Amygdala (tissue), 56 donors: Measurements from ENCODE around the gene GSG1L.

Experiments
- DNase-seq, 56 donors: peaks; one replicate each; lab custom pipeline; 2025; lab: John Stamatoyannopoulos, UW

GSG1L gene

DNA sequence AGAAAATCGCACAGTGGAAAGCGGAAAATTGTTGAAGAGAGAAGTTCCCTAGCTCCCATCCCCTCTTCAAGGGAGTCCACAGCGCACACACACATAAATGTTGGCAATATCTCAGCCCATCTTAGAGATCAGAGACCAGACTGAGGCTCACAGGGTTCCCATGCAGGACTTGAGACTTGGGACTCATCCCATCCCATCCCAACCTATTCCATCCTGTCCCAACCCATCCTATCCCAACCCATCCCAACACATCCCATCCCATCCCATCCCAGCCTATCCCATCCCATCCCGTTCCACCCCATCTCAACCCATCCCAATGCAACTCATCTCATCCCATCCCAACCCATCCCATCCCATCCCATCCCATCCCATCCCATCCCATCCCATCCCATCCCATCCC is 29.6 kb downstream of the GSG1L start:
- DNase-seq = no peak

DNA sequence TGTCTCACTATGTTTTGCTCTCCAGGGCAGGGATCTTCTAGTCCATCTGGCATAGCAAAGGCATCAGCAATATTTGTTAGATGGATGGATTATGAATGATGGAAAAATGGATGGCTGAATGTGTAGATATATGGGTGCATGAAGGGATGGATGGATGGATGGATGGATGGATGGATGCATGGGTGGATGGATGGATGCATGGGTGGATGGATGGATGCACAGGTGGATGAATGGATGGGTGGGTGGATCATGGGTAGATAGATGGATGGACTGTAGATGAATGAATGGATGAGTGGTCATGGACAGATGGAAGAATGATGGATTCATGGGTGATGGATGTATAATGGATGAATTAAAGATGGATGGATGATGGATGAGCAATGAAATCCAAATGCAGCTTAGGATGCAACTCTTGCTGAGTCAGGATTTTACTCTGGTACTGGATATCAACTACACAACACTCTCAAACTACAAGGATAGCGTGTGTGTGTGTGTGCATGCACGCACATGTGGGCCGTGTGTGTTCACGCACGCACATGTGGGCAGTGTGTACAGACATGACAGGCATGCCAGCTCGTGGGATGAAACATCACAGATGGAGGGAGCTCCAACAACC is 34.0 kb downstream of the GSG1L start:
- no peak for DNase-seq

DNA sequence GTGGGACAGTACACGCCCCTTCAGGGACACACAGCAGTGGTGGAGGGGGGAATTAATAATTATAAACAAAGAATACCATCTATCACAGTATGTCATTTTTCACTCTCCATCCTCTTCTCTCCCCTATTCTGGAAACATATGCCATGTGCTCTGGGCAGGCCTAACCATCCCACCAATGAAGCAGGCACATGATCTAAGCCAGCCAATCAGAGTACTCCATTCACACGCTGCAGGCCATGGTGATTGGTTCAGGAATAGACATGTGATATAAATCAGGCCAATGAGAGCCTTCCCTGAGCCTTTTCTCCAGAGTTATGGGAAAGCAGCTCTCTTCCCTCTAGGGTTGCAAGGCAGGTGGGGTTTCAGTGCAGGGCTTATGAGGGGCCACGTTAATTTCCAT is 36.5 kb downstream of the GSG1L start:
- no peak for DNase-seq

DNA sequence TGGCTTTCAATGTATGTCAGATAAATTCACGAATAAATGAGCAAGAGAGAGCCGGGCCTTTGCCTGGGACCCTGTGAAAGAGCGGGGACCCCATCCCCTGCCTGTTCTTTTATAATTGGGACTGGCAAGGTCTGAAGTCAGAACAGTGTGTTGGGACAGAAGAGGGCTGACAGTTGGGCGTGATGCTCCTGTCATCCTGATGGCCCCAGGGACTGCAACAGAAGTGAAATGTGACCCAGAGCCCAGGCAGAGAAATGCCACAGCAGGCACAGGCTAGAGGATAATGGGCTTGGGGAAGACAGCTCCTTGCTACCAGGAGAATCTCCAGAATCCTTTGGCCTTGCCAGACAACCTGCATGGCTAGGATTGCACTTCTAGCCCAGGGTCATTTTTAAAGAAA is 37.9 kb downstream of the GSG1L start:
- DNase-seq = no peak

DNA sequence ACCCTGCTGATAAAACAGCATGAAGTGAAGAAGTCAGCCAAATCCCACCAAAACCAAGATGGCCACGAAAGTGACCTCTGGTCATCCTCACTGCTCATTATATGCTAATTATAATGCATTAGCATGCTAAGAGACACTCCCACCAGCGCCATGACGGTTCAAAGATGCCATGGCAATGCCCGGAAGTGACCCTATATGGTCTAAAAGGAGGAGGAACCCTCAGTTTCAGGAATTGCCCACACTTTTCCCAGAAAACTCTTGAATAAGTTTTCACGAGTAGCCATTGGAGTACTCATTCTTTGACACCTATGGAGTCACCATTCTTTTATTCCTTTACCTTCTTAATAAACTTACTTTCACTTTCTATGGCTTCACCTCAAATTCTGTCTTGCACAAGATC is 44.3 kb downstream of the GSG1L start:
- no peak for DNase-seq

DNA sequence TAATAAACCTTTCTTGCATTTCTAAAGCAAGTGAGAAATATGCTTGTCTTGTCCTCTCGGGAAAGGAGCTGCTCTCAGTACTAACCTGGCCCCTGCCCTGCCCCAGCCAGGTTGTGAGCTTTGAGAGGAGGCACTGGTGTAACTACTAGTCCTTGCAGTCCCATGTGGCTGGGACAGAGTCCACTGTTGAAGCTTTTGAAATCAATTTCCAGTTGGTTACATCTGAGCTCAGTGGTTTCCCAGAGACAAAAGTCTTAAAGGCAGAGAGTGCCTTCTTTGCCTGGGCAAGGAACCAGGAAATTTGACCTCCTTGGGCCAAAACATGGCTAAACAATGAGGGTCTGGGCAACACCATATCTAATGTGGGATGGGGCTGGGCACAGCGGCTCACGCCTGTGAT is 48.7 kb downstream of the GSG1L start:
- DNase-seq = no peak

DNA sequence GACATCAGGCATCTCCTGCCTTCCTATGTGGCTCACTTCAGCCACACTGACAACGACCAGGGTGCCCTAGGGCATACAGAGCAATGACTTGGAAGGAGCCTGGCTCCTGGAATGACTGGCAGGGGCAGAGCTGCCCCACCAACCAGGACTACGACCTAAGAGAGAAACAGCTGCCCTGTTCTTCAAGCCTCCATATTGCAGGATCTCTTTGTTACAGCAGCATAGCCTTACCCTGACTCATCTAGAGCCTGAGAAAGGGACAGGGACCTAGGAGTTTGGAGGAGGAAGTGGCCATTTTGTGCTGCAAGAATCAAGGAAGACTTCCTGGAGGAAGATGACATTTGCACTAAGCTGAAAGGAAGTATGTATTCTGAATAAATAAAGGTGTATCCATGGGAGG is 49.6 kb downstream of the GSG1L start:
- DNase-seq = no peak

DNA sequence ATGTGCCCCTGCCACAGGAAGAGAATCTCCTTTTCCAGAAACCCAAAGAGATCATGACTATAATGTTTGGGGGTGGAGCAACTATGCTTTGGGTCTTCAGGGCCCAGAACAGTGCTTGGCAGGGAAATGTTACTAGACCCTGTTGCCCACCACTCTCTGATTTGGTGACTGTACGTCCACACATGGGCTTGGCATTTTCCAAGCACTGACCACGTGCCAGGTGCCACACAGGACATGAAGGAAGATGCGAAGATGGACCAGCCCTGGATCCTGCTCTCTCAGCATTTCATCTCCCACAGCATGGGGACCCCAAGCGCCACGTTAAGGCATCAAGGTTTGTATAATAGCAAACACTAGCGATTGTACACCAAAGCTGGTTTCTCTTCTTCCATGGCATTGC is 50.1 kb downstream of the GSG1L start:
- no peak for DNase-seq

DNA sequence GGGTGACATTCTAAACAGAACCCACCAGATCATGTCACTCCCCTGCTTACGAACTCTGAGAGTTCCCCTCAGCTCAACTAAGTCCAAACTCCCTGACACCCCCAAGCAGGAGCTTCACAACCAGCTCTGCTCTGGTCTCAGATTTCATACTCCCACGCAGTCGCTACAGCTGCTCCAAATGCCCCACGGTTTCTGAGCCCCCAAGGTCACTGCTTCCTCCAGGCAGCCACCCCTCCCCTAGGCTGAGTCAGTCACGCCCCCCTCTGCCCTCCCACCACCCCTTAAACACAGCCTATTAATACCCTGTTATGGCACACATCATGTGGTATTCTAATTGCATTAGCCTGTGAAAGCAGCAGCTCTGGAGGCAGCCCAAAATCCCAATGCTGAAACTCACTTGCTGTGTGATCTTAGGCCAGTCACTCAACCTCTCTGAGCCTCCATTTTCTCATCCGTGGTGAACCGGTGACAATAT is 51.5 kb downstream of the GSG1L start:
- peak in 2 of 56 donors; percentile 8 to 21 for DNase-seq

DNA sequence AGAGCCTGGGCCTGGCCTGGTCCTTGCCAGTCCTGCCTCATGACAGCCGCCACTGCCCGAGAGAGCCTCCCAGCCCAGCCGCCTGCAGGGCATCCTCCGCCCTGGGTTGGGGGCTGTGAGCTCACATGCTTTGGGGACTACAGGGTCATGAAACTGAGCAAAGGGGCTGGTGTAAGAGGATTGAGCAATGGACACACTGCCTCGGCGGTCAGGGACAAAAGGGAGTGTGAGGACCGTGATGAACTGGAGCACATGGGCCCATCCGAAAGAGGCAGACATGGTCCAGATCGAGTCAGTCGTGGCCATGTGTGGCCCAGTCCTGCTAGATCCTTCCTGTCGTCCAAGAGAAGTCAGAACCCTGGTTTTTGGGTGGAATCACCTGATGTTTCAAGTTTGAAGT is 52.3 kb downstream of the GSG1L start:
- DNase-seq = no peak

DNA sequence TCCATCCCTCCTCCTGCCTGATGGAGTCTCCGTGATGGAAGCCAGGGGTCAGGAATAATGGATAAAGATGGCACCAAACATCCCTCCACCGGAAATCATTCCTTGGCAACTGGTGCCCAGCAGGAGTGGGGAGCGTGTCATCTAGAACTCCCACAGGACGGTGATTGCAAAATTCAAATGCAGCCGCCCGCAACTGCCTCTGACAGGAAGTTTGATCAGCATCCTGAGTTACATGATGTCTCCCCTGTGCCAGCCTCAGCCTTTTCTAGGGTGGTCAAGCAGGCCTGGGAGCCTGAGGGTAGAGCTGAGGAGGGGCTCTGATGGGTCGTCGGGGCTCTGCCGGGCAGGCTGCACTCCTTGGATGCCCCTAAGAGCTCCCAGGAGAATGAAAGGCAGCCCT is 52.8 kb downstream of the GSG1L start:
- DNase-seq = no peak

DNA sequence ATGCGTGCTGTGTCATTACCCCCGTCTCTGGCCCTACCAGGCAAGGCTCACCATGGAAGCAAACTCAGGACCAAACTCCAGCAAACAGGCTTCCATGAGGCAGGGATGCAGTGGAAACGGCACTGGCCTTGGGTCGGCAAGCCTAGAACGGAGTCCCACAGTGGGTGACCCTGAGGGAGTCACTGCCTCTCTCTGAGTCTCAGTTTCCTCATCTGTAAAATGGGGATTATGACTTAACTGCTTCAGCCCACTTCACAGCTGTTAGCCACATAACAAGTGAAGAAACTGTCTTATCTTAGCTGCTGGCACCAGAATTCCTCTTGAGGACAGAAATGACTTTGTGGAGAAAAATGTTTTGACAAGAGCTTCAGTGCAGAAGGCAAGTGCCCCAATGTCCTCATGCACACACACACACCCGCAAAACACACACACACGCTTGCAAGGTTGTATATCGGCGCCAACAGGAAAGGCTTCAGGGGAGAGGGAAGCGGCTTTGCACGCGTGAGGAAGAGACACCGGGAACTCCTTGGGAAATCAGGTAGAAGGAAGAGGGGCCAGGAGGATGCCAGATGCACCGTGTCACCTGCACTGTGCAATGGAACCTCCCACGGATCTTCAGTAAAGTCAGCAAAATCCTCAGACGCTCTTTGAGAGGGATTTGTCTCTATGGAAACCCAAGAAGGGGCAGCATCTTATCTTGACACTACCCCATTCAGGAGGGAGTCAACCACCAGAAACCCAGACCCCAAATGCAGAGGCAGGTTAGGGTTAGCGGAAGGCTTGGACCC is 53.7 kb downstream of the GSG1L start:
- peak in 1 of 56 donors; percentile 25 for DNase-seq

DNA sequence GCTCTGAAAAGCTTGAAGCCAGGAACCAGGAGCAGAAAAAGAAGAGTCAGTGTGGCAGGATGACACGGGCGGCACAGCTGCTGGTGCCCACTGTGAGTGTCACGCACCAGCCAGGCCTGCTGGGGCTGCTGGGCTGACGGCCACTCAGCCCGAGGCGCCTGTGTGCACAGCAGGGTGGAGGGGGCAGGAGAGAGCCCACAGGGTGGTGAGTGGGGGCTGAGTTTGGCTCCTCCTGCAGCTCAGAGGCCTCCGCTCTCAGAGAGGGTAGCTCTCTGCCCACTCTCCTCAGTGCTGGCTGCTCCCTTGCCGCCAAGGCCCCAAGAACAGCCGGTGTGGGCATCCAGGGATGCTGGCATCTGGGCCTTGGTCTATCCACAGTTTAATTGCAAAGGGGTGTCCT is 59.6 kb downstream of the GSG1L start:
- no peak for DNase-seq

DNA sequence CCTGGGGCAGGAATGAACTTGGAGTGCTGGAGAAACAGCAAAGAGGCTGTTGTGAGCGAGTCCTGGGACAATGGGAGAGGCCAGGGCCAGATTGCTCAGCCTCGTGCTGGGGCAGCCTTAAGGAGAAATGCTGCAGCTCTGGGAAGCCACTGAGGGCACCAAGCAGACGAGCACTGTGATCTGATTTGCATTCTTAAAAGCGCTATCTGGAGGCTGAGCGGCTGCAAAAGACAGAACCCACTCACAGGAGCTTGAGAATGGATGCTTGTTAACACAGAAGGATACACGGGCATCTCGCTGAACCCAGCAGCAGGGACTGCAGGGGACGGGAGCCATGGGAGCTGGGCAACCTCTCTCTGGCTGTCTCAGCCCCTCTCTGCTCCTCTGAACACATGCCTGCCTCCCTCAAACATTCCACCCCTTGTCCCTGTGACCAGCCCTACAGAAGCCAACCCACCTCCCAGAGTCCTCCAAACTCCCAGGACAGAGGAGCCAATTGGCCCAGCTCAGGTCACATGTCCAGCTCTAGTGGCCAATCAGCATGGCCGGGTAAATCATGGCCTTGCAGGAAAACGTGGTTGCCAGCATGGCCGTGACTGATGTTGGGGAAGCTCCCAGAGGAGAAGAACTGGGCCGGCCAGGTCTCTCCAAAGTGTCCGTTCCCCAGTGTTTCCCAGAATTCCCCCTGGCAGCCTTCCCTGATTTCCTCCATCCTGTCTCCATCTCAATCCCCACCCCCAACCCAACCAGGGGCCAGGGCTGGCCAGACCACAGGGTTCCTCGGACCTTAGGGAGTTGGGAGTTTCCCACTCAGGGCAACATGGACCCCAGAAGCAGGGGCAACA is 60.3 kb downstream of the GSG1L start:
- peak in 2 of 56 donors; percentile 20 to 25 for DNase-seq

DNA sequence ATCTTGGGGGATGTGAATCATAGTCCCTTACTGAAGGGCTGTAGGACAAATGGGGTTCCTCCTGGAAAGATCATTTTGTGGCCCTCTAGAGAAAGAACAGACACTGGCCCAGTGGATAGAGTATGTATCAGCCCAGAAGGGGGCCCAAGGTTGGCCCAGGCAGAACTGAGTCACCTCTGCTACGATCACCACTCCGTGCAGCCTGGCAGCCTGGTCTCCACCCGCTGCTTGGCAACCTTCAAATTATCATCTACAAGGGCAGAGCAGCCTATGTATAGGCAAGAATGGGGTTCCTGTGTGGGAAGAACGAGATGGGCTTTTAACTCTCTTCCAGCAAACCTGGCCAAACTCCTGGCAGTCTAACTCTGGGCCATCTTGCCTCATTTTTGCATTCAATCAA is 61.9 kb downstream of the GSG1L start:
- DNase-seq = no peak

DNA sequence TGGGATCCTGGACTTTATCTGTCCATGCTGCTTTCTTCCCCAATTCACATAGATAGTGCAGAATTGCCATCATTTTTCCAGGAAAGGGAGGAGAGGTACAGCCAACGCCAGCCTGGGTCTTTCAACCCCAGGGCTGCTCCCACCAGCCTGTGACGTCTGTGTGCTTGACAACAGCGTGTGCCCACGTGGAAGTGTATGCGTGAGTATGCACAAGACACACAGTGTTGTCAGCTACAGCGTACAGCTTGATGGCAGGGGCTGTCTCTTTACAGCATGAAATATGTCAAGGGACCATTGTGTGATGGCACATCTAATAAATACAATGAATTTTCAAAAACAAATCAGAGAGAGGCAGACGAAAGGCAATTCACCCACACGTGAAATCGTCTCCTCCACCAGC is 62.3 kb downstream of the GSG1L start:
- DNase-seq = peak in 3 of 56 donors; percentile 11 to 14 (median 11)

DNA sequence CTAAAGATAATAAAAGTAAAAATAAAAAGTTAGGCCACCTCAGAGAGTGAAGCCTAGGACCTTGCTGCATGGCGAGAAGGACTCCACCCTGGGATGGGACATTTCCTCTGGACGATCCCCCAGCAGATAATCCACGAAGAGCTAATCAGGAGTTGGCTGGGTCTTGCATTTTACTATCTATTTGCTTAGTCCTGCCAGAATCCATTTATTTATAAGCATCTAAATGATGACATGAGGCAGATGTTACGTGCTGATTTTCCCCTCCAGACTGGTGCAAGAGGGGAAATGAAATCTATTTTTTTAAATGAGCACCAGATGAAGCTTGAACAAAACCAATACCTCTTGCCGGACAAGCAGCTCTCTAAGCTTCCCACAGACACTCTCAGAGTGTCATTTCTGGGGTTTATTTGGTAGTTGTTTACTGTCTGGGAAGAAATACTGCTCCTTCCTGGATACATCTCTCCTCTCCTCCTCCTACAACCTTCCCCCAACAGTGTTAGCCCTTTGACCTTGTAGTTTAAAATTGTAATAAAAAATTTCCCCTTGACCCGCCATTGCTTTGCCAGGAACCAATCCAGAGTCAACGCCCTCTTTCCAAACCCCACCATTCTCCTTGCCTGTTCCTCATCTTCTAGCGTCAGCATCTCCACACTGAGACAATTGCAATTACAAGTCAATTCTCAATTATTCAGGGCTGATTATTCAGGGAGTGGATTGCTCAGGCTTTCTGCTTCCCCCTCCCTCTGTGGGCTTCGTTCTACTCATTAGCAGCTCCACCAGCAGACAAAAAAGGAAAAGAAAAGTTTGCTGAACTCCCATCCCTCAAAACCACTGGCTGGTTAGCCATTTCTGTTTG is 63.0 kb downstream of the GSG1L start:
- DNase-seq = no peak

DNA sequence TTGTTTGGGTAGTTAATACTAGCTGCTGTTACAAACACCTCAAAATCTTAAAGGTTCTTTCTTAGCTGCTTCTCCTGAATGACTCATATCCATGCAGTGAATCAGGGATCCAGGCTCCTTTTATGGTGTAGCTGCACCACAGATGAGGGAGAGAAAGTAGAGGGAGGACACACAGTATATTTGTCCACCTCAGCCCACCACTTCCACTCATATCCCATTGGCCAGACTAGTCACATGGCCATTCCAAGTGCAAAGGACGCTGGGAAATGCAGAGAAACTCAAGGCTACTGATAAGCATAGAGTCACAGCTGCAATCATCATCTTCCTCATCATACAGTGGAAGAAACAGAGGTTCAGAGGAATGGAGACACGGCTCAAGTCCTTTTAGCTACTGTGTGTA is 63.8 kb downstream of the GSG1L start:
- no peak for DNase-seq

DNA sequence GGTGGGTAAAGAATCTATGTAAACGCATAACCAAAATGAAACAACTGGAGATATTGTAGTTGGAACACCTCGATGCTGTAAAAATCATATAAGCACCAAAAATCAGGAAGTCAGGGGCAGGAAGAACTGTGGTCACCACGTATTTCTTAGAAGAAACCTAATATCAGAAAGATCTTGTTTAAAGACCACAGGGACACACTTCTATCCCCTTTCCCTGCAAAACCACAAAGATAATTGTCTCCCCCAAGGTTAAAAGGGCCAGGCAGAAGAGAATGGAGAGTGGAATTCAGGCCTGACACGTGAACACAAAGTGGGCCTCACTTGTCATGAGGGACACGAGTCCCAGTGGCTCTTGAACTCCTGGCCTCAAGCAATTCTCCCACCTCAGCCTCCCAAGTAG is 68.1 kb downstream of the GSG1L start:
- DNase-seq = no peak

DNA sequence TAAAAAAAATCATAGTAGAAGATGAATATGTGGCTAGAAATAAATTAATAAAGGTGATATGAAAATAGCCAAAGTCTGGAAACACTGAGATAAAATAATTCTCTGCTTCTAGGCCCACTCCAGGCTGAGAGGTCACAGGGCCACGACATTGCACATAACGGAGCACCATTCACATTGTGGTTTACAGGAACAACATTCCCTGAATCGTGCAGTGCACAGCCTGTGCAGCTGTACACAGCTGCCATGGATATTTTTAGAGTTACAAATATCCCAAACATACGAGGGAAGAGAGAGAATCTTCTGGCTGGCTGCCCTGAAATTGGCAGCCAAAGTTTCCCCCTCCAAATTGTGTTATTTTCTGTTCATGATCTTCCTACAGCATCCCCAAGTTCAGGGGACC is 68.8 kb downstream of the GSG1L start:
- no peak for DNase-seq
